GM12891 (cell line): ENCODE data around the gene DIS3L2.

Source experiments
- PAX5 ChIP-seq: IDR thresholded peaks from 2 replicates; pipeline ENCODE4 v1.6.1; 2011; ENCODE audit warnings: low read length, moderate library complexity, mild to moderate bottlenecking; ENCODE audit not compliant: insufficient read depth, severe bottlenecking
- POLR2A ChIP-seq: IDR thresholded peaks from 2 replicates; pipeline ENCODE4 v1.6.1; 2011; ENCODE audit warnings: low read depth, low read length, control low read depth
- POLR2AphosphoS5 ChIP-seq: IDR thresholded peaks from 2 replicates; pipeline ENCODE4 v1.6.1; 2011; ENCODE audit warnings: low read depth, low read length, control low read depth

DNA sequence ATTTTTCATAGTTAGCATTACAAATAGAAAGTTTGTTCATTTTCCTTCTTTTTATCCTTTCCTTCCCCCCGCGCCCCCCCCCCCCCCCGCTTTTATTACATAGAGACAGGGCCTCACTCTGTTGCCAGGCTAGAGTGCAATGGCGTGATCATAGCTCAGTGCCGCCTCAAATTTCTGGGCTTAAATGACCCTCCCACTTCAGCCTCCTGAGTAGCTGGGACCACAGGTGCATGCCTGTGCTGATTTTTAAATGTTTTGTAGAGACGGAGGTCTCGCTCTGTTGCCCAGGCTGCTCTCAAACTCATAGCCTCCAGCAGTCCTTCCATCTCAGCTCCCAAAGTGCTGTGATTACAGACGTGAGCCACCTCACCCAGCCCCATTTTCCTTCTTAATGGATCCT, 325.8 kb downstream of the DIS3L2 start:
- TF ChIP-seq PAX5 (no peak), POLR2A (no peak), POLR2AphosphoS5 (no peak)
